ENCODE data around the gene AUTS2.

The AUTS2 gene

DNA sequence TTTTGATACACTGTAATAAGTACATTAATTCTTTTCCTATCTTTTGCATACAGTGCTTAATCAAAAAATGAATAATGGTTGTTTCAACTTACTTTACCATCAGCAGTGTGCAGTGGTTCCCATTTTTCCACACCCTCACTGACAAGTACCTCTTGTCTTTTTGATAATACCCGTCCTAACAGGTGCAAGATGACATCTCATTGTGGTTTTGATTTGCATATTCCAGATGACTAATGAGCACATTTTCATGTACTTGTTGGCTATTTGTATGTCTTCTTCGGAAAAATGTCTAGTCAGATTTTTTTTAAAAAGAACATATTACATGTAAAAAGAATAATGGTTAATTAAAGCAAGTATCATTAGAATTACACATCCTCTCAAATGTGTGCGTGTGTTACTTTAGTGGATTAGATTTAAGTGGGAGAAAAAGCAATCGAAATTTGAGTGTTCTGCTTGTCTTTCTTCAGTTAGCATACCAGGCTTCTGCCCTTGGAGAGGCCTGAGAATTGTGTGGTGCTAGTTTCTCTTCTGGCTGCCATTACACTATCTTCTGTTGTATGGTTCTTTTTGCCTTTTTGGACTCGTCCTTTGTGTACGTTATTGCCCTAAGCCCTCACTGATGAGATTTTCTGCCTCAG lies 291.2 kb downstream of the AUTS2 start:
- no peak for DNase-seq (ENCODE audit: low read depth in 2 of 2)

DNA sequence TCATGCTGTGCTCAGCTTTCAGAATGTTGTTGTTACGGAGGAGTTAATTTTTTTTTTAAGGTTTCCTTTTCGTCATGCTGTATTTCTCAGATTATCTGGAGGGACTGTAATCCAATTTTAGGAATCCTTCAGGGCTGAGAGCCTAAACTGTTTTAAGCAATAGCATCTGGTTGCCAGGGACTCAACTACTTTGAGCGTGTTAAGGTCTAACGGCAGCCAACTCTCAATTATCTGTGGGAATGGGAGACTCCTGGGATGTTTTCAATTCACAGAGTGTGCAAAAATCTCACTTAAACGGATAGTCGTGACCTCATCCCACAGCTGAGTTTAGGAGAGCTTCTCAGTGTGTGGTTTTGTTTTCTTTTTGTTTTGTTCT lies 291.7 kb downstream of the AUTS2 start:
- DNase-seq (ENCODE audit: low read depth in 2 of 2), result no peak

DNA sequence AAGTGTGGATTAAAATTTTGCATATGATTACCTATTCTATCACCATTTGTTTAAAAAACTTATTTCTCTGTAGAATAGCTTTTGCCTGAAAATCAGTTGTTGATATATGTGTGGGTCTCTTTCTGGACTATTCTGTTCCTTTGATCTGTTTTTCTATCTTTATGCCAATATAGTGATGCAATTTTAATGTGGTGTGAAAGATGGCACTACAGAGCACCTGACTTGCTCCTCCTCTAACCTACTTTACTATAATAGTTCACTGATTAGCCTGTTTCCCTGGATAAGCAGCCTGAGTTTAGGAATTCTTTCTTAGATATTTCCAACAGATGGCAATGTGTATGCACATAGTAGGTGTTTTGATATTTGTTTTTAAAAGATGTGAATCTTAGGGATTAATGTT lies 294.5 kb downstream of the AUTS2 start:
- no peak for DNase-seq (ENCODE audit: low read depth in 2 of 2)

DNA sequence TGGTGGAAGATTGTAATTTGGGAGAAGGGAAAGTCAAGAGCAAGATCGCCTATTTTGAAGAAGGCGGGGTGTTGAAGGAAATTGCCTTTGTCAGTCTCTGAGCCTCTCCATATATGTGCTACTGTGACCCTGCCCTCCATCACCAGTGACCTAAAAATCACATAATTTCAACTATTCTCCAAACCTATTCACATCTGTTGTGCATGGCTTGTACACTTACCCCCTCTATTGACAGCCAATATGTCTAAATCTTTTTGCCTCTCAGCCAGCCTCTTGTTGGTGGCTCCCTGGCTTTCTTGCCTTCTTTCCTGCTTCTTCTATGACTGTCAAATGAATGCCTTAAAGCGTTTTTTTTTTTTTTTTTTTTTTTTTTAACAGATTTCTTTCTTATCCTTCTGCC lies 295.6 kb downstream of the AUTS2 start:
- no peak for DNase-seq (ENCODE audit: low read depth in 2 of 2)

DNA sequence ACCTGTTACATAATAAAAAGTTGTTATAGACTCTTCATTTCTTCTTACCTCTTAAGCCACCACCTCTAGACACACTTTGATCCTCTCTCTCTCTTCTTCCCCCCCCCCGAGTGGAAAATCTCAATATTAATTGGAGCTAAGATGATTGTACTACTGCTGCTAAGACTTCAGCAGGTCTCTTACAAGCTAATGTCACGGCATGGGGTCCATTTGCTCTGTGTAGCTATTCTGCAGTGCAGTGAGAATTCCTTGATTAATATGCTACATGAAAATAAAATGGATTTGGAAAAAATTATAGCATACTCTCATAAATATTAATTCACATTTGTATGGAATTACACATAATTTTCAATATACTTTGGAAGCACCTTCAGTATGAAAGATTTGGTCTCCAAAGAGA lies 297.2 kb downstream of the AUTS2 start:
- no peak for DNase-seq (ENCODE audit: low read depth in 2 of 2)

DNA sequence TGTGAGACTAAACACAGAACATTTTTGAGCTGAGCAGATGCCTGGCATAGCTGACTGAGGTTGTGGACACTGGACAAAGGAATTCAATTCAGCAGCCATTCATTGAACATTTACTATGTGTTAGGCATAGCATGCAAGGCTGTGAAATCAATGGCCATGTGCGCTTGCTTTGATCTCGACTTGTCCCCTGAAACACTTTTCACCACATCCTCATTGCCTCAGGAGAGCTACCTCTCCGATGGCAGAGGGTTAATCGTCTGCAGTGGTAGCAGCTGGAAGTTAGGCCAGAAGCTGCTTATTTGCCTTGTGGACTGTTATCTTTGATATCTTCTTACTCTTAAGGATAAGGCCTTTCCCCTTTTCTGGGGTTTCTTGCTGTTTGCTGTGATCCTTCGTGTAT lies 297.8 kb downstream of the AUTS2 start:
- DNase-seq (ENCODE audit: low read depth in 2 of 2), result no peak

DNA sequence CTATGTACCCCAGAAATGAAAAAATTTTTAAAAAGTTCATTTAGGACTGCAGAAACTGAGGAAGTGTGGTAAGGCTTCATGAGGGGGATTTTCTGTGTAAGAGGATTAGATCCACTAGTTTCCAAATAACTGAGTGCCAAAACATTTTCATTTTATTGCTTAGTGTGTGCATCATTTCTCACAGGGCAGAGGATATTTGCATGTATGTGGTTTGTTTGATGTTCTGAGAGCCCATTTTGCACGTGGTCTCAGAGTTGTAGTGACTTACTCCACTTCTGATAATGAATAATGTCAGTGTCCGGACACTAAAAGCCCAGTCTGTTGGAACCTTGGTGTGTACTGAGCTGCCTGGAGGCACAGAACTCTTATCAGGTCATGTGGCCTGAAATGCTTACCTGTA lies 299.9 kb downstream of the AUTS2 start:
- DNase-seq (ENCODE audit: low read depth in 2 of 2), result no peak

DNA sequence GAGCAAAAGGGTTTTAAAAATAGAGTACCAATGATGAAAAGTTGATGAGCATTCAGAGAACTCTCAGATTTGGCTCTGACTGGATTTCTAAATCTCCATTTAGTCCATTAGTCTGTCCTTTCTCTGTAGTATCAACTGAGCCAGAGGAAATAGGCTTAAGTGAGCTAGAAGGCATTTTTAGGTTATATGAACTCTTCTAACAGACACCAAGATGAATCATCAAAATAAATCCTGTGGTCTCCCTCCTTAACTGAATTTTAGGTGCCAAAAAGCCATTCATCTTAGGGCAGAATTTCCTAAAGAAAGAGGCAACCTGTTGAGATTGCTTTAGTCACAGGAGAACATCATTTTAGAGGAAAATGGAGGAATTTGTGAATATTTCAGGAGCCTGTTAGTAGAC lies 305.1 kb downstream of the AUTS2 start:
- no peak for DNase-seq (ENCODE audit: low read depth in 2 of 2)

DNA sequence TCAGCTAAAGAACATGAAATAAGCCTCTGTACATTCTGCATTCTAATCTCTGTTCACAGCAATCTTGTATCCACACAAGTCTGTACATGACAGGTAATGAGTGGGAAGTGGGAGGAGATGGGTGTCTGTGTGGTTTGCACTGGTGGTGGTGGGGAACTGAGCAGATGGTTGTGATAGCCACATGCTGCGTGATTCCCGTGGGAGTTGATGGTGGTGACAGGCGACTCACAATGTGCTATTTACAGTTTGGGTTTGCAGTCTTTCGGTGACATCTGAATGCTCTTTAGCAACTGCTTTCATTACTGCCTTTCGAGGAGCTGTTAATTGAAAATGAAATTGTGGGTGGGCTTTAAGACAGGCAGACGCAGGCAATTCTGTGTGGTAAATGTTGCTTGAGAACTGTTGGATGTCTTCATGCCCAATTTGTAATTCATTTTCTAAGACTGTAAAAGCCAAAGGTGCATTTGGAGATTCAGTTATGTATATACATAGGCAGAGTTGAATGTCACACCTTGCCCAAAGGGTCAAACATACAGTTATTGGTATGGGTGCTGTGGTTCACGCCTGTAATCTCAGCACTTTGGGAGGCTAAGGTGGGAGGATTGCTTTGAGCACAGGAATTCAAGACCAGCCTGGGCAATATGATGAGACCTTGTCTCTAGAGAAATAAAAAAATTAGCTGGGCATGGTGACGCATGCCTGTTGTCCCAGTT lies 308.2 kb downstream of the AUTS2 start:
- no peak for DNase-seq (ENCODE audit: low read depth in 2 of 2)

DNA sequence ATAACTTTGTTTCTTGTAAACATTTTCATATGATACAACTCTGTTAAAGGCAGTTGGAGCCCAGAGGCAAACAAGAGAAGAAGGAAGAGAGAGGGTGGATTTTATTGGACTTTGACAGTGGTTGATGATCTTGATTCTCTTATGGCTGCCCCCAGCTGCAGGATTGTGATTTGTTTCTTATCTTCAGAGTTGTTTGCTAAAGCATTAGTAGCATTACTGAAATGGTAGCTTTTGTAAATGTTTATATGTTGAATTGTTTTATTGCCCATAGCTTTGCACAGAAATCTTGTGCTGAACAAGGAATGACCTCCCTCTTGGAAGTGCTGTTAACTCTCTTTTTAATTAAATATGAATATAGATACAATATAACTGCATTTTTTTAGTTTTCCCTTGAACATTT lies 309.4 kb downstream of the AUTS2 start:
- DNase-seq (ENCODE audit: low read depth in 2 of 2), result no peak

DNA sequence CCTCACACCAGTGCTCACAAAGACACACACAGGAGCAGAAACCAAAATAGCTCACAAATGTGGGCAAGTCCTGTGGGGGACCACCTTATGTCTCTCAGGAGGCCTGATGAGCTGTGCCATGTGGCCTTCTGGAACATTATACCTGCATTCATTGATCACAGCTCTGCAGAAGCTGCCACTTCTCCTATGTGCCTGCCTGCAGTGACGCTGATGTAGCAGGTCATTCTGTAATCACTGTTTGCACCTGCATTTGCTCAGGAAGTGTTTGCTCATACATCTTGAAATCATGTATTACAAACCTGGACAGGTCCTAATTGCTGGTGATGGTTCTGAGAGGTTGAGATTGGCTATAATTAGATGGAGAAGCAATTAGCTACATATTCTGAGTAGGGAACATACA lies 310.2 kb downstream of the AUTS2 start:
- no peak for DNase-seq (ENCODE audit: low read depth in 2 of 2)

DNA sequence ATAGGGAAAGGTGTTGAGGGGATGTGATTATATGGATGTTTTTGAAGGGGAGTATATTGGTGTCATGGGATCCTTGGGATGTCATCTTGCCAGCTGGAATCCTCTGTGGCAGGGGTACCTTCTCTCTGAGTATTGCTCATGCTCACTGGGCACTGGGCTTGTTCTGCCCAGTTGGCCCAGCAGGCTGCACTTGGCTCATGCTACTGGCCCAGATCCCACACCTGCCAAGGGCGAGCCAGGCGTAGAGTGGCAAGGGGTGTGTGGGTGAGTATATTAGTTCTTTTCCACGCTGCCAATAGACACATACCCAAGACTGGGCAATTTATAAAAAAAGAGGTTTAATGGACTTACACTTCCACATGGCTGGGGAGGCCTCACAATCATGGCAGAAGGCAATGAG lies 311.9 kb downstream of the AUTS2 start:
- no peak for DNase-seq (ENCODE audit: low read depth in 2 of 2)

DNA sequence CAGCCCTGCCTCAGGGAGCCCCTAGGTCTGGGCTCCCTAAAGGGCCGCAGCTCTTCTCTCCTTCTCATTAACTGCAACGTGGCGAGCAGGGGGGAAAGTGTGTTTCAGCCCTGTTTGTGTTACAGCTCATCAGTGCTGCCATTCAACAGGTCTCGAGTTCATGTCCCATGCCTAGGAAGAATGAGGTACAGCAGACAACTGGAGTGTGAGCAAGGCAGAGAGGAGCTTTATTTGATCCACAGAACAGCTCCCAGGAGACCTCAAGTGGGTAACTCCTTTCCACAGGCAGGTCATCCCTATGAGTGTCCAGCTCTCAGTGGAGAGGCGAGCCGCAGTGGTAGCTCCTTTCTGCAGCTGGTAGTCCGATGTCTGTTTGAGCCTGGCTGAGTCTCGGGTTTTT lies 313.1 kb downstream of the AUTS2 start:
- DNase-seq (ENCODE audit: low read depth in 2 of 2), result no peak

DNA sequence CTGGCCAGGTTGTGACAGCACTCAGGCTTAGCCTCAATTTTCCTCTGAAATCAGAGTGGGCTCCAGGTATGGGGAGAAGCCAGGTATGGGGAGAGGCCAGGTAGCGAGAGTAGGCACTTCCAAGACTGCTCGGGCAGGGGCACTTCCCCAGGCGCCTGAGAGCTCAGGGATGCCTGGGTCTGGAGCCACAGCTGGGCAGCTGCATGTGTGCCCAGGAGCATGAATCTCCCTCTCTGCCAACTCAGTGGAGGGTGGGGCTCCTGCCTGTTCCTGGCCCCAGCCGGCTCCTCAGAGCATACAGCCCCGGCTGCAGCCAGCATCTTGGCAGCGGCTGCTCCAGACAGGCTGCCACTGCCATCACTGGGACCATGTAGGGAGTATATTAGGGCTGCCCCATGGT lies 313.9 kb downstream of the AUTS2 start:
- no peak for DNase-seq (ENCODE audit: low read depth in 2 of 2)

DNA sequence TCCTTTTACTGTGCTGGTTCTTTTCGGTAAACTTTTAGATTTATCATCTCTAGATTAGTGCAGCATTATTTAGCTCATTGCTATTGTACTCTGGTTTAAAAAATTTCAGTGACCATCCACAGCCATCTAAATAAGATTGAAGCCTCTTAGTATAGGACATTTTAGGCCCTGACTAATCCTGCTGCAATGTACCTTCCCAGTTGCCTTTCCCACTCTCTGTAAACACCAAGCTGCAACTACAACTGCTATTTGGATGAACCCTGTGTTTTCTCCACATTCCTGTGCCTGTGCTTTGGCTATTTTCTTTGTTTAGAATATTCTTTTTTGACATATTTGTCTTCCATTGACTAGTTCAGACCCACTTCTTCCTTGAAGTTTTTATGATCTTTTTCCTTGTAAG lies 314.6 kb downstream of the AUTS2 start:
- DNase-seq (ENCODE audit: low read depth in 2 of 2), result no peak

DNA sequence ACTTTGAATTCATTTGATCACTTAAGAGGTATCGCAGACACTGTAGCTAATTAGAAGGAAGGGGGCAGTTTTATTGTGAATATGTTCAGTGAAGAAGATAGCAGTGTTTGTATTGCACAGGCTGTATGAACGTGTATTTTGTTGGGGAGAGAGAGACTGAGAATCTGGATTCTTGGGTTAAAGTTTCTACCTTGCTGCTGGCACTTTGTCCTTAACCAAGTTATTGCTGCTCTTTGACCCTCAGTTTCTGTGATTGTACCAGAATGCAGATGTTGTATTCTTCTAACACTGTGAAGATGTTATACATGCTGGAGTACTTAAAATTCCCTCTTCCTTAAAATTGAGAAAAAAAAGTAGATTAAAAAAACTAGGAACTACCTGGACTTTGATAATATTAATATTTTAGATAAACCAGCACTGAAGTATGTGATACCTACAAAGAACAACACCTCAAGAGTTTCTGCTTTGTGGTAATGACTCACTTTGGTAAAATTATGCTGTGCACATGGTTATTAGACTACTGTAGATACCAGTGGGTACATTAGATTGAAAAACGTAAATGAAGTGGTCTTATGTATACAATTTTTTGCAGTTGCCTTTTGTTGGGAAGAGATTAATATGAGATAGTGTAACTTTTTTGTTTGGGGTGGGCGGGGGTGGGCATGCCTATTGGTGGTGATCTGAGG lies 321.3 kb downstream of the AUTS2 start:
- DNase-seq (ENCODE audit: low read depth in 2 of 2), result no peak

DNA sequence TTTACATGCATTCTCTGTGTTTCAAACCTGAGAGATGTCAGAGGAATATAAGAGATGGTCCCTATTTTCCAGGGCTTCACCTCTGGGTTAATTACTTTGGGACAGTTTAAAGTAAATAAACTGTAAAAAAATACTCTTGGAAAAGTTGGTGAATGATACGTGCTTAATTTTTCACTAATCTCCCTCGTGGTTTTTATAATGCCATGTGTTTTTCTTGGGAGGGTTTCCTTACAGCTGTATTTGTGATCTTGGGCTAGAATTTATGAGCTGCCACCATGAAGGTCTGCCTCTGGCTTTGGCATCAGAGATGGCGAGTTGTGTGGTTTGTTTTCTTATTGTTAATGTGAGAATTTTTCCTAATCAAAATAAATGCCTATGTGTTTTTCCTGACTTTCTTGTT lies 322.5 kb downstream of the AUTS2 start:
- no peak for DNase-seq (ENCODE audit: low read depth in 2 of 2)

DNA sequence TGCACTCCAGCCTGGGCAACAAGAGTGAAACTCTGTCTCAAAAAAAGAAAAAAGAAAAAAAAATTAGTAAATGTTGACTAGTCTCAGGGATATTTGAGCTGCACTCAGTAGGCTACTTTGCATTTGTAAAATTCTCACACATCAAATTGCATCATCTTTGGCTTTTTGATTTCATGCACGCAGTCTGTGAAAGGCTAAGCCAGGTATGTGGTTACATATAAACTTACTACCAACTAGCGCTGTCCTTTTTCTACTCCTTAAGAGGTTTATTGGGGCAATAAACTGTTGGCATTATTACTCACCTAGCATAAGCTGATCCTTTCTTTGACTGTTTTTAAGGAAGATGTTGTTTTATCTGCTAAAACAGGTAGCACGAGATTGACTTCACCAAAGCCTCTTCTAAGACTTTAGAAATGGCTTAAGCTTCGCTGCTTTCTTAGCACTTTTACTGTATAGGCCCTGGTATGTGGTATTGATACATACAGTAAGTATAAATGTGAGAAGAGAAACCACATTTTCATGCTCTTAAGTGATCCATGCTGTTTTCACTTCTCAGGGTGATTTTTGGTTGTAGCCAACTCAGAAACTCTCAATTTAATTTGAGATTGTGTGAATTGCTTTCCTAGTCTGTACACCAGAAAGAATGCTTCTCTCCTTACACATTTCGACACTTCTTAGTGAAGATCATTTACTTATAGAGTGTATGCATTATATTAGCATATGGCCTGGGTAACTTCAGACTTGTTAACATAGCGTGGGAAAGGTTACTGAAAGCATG lies 323.9 kb downstream of the AUTS2 start:
- DNase-seq (ENCODE audit: low read depth in 2 of 2), result no peak

DNA sequence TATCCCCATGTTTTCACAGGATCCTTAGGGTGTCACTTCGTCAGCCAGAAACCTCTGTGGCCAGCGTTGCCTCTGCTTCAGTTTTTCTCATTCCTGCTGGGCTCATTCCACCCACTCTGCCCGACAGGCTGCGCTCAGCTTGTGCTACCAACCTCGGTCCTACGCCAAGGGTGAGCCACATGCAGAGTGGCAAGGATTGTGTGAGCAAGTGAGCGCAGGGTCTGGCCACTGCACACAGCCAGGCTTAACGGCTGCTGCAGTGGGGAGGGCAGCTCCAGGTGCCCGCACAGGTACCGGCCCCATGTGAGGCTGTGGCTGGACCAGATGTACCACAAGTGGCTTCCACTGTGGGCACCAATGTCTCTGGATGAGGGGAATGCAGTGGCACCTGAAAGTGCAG lies 329.2 kb downstream of the AUTS2 start:
- DNase-seq (ENCODE audit: low read depth in 2 of 2), result no peak

DNA sequence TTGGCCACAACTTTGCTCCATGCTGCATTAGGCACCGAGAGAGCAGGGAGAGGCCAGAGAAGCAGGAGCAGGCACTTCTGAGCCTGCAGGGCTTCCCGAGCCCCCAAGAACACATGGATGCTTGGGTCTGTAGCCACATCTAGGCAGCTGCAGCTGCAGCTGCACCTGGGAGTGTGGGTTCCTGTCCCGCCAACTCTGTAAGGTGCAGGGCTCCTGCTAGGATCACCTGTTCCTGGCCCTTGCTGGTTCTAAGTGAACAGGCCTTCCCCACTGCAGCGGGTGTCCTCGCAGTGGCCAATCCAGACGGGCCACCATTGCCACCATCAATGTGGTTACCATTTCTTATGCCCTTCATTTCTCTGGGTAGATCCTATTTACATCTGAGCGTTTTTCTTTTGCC lies 330.3 kb downstream of the AUTS2 start:
- DNase-seq (ENCODE audit: low read depth in 2 of 2), result no peak

DNA sequence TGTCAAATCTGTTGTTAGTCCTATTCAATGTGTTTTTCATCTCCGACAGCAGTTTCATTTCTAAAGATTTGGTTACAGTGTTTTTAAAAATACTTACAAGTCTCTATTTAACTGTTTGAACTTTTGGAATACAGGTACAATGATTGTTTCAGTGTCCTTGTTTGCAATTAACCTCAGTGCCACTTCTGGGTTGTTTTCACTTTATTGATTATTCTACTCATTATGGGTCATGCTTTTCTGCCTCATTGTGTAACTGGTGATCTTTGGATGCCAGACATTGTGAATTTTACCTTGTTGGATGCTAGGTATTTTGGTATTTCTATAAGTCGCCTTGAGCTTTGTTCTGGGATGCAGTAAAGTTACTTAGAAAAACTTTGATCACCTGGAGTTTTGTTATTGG lies 331.3 kb downstream of the AUTS2 start:
- DNase-seq (ENCODE audit: low read depth in 2 of 2), result no peak

DNA sequence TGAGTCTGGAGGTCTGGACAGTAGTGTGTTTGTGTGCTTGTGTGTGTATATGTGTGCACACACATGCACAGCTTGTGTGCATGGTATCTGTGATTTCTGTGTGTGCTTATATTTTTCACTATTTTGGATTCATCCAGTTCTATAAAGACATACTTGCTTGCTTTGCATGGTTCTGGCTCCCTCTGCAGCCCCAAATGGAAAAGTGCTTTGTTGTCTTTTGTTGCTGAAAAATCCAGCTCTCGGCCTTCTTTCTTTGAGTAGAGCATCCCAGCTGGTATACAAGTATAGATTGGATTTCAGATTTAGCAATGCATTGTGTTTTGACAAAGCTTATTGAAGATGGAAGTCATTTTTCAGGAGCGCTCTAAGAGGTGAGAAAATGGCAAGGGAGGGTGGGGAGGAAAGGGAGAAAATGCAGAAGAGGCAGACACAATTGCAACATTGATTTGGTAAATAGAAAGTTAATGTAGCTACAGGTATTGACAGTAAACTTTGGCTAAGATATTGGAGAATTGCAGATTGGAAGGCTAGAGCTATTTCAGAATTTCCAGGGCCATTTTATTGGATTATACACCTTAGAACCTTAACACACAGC lies 333.9 kb downstream of the AUTS2 start:
- DNase-seq (ENCODE audit: low read depth in 2 of 2), result no peak
